Esophagus squamous epithelium (tissue), 5 donors: Measurements from ENCODE around the gene CYP2S1. TPM values are rescaled to one million over a fixed set of nuclear protein-coding genes. Genes with fewer than 3 reads are reported as not detected.
A peak's percentile ranks its signal among the peaks of the same experiment; 100 is the strongest.

Source experiments
- DNase-seq: peaks from one replicate; lab custom pipeline; 2025; lab: John Stamatoyannopoulos, UW
- H3K27ac ChIP-seq, 4 donors: fragments of 200-600 bp; sonication (generic); one replicate each; pipeline ENCODE4 v1.5.1; 2016 to 2019; ENCODE audit warnings: mild to moderate bottlenecking in 1 of 4
- H3K27me3 ChIP-seq, 4 donors: fragments of 200-600 bp; sonication (generic); 1 replicate in 3 of 4; 2 replicates in 1 of 4; pipeline versions ENCODE4 v1.5.1 to v1.6.0; 2017 to 2021; ENCODE audit warnings: antibody characterized with exemption in 1 of 4
- H3K36me3 ChIP-seq, 3 donors: fragments of 200-600 bp; sonication (generic); one replicate each; pipeline ENCODE4 v1.5.1; 2016 to 2019
- H3K4me1 ChIP-seq, 3 donors: fragments of 200-600 bp; sonication (generic); one replicate each; pipeline ENCODE4 v1.5.1; 2017 to 2019
- H3K4me3 ChIP-seq, 4 donors: fragments of 200-600 bp; sonication (generic); 1 replicate in 3 of 4; 2 replicates in 1 of 4; pipeline ENCODE4 v1.5.1; 2016 to 2019; ENCODE audit warnings: mild to moderate bottlenecking in 2 of 4, moderate library complexity in 1 of 4
- H3K9me3 ChIP-seq, 3 donors: fragments of 200-600 bp; sonication (generic); one replicate each; pipeline ENCODE4 v1.5.1; 2016 to 2019
- POLR2A ChIP-seq, 4 donors: fragments of 450-650 bp; IDR thresholded peaks; one replicate each; pipeline ENCODE4 v1.6.1; 2017; ENCODE audit warnings: antibody characterized with exemption in 4 of 4, mild to moderate bottlenecking in 4 of 4, moderate library complexity in 3 of 4
- WGBS, 2 donors: methylation state at CpG; one replicate each; pipeline ENCODE4 v1.1.5; 2018; 5-methylcytosine and 5-hydroxymethylcytosine counted together
- intact Hi-C: fragments of 100-400 bp; cut with DNase I; formaldehyde crosslinking; loops from one replicate; pipeline ENCODE4 v1.15.0; 2022
- total RNA-seq, 4 donors: library from RNA; depleted of rRNA; stranded (reverse); fragments of >200 nt; gene quantifications; one replicate each; pipeline ENCODE4 v1.1.0, GENCODE V29; 2016
- TF ChIP-seq, protein P1 (sequence below), 6 experiments: fragments of 450-650 bp in 4 of 6; fragments of 200-600 bp in 2 of 6; sonication (generic) in 2 of 6; IDR thresholded peaks; one replicate each; pipeline ENCODE4 v1.5.1; 2016 to 2019; ENCODE audit warnings: antibody characterized with exemption in 6 of 6, mild to moderate bottlenecking in 4 of 6, moderate library complexity in 4 of 6
- donor health status: DM: yes; HTN: yes; CAD: no.

The CYP2S1 gene
- total RNA-seq, 4 donors from 2014 or later = 12.4 to 20.3 (median 15.2) TPM

- H3K27me3 ChIP-seq = no peaks in the 10 kb centered on the region
- no peak overlapping the region for H3K27ac ChIP-seq
- H3K4me1 ChIP-seq = no peaks in the 10 kb centered on the region
- WGBS, 2 donors = 71 to 72% methylated on average over 2 of the region's 2 CpGs
- TF ChIP-seq POLR2A (IDR thresholded peaks at IDR 0.05) = no peak
- TF ChIP-seq, protein P1, sequence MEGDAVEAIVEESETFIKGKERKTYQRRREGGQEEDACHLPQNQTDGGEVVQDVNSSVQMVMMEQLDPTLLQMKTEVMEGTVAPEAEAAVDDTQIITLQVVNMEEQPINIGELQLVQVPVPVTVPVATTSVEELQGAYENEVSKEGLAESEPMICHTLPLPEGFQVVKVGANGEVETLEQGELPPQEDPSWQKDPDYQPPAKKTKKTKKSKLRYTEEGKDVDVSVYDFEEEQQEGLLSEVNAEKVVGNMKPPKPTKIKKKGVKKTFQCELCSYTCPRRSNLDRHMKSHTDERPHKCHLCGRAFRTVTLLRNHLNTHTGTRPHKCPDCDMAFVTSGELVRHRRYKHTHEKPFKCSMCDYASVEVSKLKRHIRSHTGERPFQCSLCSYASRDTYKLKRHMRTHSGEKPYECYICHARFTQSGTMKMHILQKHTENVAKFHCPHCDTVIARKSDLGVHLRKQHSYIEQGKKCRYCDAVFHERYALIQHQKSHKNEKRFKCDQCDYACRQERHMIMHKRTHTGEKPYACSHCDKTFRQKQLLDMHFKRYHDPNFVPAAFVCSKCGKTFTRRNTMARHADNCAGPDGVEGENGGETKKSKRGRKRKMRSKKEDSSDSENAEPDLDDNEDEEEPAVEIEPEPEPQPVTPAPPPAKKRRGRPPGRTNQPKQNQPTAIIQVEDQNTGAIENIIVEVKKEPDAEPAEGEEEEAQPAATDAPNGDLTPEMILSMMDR (IDR thresholded peaks at IDR 0.05) = peak in 1 of 6 experiments; percentile 26
- H3K9me3 ChIP-seq = peaks cover 0 to 8% (median 0%) of the 10 kb centered on the region in 3 donors
- H3K4me3 ChIP-seq = no peak overlapping the region
- intact Hi-C loops = no loop called here
- DNase-seq = no peak
- H3K36me3 ChIP-seq = no peaks in the 10 kb centered on the region
These were observed 36.8 kb upstream of the CYP2S1 start for GRCh38 chr19:41156207-41156606.

DNA sequence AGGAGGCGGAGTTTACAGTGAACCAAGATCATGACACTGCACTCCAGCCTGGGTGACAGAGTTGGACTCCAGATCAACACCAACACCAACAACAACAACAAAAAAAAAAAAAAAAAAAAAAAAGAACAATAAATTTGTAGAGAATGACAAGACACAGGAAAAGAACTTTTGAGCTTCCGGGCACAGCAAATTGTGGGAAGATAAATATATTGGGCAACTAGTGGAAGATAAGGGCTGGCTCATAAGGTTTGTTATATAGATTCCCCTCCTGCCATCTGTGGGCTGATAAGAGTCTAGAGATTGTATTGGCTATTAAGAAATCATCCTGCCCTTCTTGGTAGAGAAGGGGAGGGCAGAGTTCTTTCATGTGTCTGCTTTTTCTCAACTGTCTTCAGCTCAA lies 33.1 kb upstream of the CYP2S1 start:
- intact Hi-C loops = no loop called here
- 87% methylated on average over 2 of the region's 2 CpGs for WGBS, 2 donors
- H3K27ac ChIP-seq = no peak overlapping the region

GRCh38 chr19:41161903-41162302 lies 31.1 kb upstream of the CYP2S1 start:
- TF ChIP-seq POLR2A (IDR thresholded peaks at IDR 0.05) = no peak
- TF ChIP-seq, protein P1 (IDR thresholded peaks at IDR 0.05) = no peak
- DNase-seq = no peak
- no peaks in the 10 kb centered on the region for H3K4me1 ChIP-seq
- intact Hi-C loops = no loop called here
- no peak overlapping the region for H3K27ac ChIP-seq
- H3K4me3 ChIP-seq = no peak overlapping the region
- no peaks in the 10 kb centered on the region for H3K27me3 ChIP-seq
- WGBS, 2 donors = 91 to 98% methylated on average over 3 to 4 of the region's 5 CpGs
- H3K36me3 ChIP-seq = no peaks in the 10 kb centered on the region
- no peaks in the 10 kb centered on the region for H3K9me3 ChIP-seq

More for the DNA sequence above, 33.1 kb upstream of the CYP2S1 start:
- DNase-seq = no peak
- Histone ChIP-seq H3K27me3 (no peaks in the 10 kb centered on the region), H3K9me3 (peaks cover 0 to 8% (median 0%) of the 10 kb centered on the region in 3 donors), H3K36me3 (no peaks in the 10 kb centered on the region), H3K4me3 (no peak overlapping the region), H3K4me1 (no peaks in the 10 kb centered on the region)
- TF ChIP-seq, protein P1 (IDR thresholded peaks at IDR 0.05) = no peak
- no peak for TF ChIP-seq POLR2A (IDR thresholded peaks at IDR 0.05)

- H3K4me3 ChIP-seq = no peak overlapping the region
- H3K9me3 ChIP-seq = no peaks in the 10 kb centered on the region
- H3K4me1 ChIP-seq = no peaks in the 10 kb centered on the region
- no peaks in the 10 kb centered on the region for H3K27me3 ChIP-seq
- DNase-seq = no peak
- intact Hi-C loops = no loop called here
- WGBS, 2 donors = 87 to 90% methylated on average over 13 of the region's 14 CpGs
- no peaks in the 10 kb centered on the region for H3K36me3 ChIP-seq
- TF ChIP-seq, protein P1 (IDR thresholded peaks at IDR 0.05) = no peak
- no peak for TF ChIP-seq POLR2A (IDR thresholded peaks at IDR 0.05)
- H3K27ac ChIP-seq = no peak overlapping the region
These were observed 25.8 kb upstream of the CYP2S1 start for GRCh38 chr19:41166944-41167804.
